CD14-positive monocyte (primary cell): Measurements from ENCODE around the gene EHD3. TPM values are rescaled to one million over a fixed set of nuclear protein-coding genes. Genes with fewer than 3 reads are reported as not detected.

ENCODE experiments used
- DNase-seq, 3 donors: peaks; one replicate each; pipeline ENCODE4 v3.0.0-alpha.2; 2011 to 2022
- H2AFZ ChIP-seq: 2 replicates; pipeline ENCODE4 v1.6.0; 2012; ENCODE audit warnings: mild to moderate bottlenecking, low read depth, low read length, inconsistent platforms; ENCODE audit not compliant: insufficient read depth, poor library complexity, severe bottlenecking
- H3K27ac ChIP-seq, 2 donors: 1 replicate in 1 of 2; 2 replicates in 1 of 2; pipeline ENCODE4 v1.5.1; 2012 to 2013; ENCODE audit warnings: low read length in 2 of 2, control low read depth in 1 of 2, inconsistent platforms in 1 of 2, low read depth in 1 of 2, mild to moderate bottlenecking in 1 of 2
- H3K27me3 ChIP-seq, 2 donors: one replicate each; pipeline versions ENCODE4 v1.6.0 to v1.6.1; 2011 to 2013; ENCODE audit warnings: low read length in 2 of 2; ENCODE audit not compliant: control insufficient read depth in 2 of 2, insufficient read depth in 2 of 2
- H3K36me3 ChIP-seq, 2 donors: replicated peaks in 1 of 2; 1 replicate in 1 of 2; 2 replicates in 1 of 2; pipeline versions ENCODE4 v1.5.1 to v1.6.1; 2012 to 2013; ENCODE audit warnings: low read length in 2 of 2, control low read depth in 1 of 2, inconsistent platforms in 1 of 2, mild to moderate bottlenecking in 1 of 2; ENCODE audit not compliant: insufficient read depth in 2 of 2, control insufficient read depth in 1 of 2
- H3K4me1 ChIP-seq, 2 donors: 1 replicate in 1 of 2; 2 replicates in 1 of 2; pipeline versions ENCODE4 v1.5.1 to v1.6.1; 2012 to 2013; ENCODE audit warnings: low read length in 2 of 2, control low read depth in 1 of 2, inconsistent platforms in 1 of 2, mild to moderate bottlenecking in 1 of 2, moderate library complexity in 1 of 2; ENCODE audit not compliant: insufficient read depth in 2 of 2, control insufficient read depth in 1 of 2
- H3K4me2 ChIP-seq: replicated peaks from 2 replicates; pipeline ENCODE3; 2012; ENCODE audit warnings: low read length, moderate library complexity, mild to moderate bottlenecking; ENCODE audit not compliant: poor library complexity, severe bottlenecking; ENCODE audit errors: extremely low read depth
- H3K4me3 ChIP-seq, 3 experiments: fragments of 200-600 bp in 1 of 3; sonication (generic) in 1 of 3; replicated peaks in 1 of 3; 1 replicate in 2 of 3; 2 replicates in 1 of 3; pipeline ENCODE4 v1.5.1; 2011 to 2013; ENCODE audit warnings: low read length in 3 of 3, mild to moderate bottlenecking in 3 of 3, control low read depth in 2 of 3, low read depth in 2 of 3, inconsistent platforms in 1 of 3, moderate library complexity in 1 of 3
- H3K79me2 ChIP-seq: 2 replicates; pipeline ENCODE4 v1.6.0; 2012; ENCODE audit warnings: mild to moderate bottlenecking, control low read depth, inconsistent platforms, low read length, moderate library complexity; ENCODE audit not compliant: insufficient read depth
- H3K9ac ChIP-seq: 2 replicates; pipeline ENCODE4 v1.6.0; 2017; ENCODE audit warnings: low read length, mild to moderate bottlenecking; ENCODE audit not compliant: insufficient read depth, poor library complexity, severe bottlenecking
- H3K9me3 ChIP-seq, 2 donors: replicated peaks in 1 of 2; 1 replicate in 1 of 2; 2 replicates in 1 of 2; pipeline versions ENCODE4 v1.5.1 to v1.6.1; 2012 to 2013; ENCODE audit warnings: low read length in 2 of 2, control low read depth in 1 of 2; ENCODE audit not compliant: control insufficient read depth in 1 of 2, insufficient read depth in 1 of 2
- H4K20me1 ChIP-seq: 2 replicates; pipeline ENCODE4 v1.6.0; 2012; ENCODE audit warnings: mild to moderate bottlenecking, low read length, control low read depth, moderate library complexity; ENCODE audit not compliant: insufficient read depth
- H3K27ac Mint-ChIP-seq, 7 donors: one replicate each; pipeline ENCODE4 v1.8.0; 2020; ENCODE audit warnings: mild to moderate bottlenecking in 7 of 7, mixed read lengths in 7 of 7, moderate library complexity in 6 of 7, inconsistent platforms in 2 of 7
- H3K27me3 Mint-ChIP-seq, 3 donors: one replicate each; pipeline ENCODE4 v1.8.0; 2021 to 2022; ENCODE audit warnings: low read depth in 3 of 3, mild to moderate bottlenecking in 3 of 3, mixed read lengths in 3 of 3, moderate library complexity in 3 of 3, inconsistent platforms in 1 of 3
- H3K36me3 Mint-ChIP-seq, 2 donors: one replicate each; pipeline ENCODE4 v1.8.0; 2020; ENCODE audit warnings: mixed read lengths in 2 of 2, inconsistent platforms in 1 of 2, mild to moderate bottlenecking in 1 of 2
- H3K4me1 Mint-ChIP-seq: one replicate; pipeline ENCODE4 v1.8.0; 2020; ENCODE audit warnings: mild to moderate bottlenecking, mixed read lengths
- H3K4me3 Mint-ChIP-seq, 2 donors: one replicate each; pipeline ENCODE4 v1.8.0; 2020; ENCODE audit warnings: mild to moderate bottlenecking in 2 of 2, mixed read lengths in 2 of 2, moderate library complexity in 1 of 2
- H3K9me3 Mint-ChIP-seq, 7 donors: one replicate each; pipeline ENCODE4 v1.8.0; 2020 to 2022; ENCODE audit warnings: mixed read lengths in 7 of 7, mild to moderate bottlenecking in 6 of 7, moderate library complexity in 6 of 7, inconsistent platforms in 2 of 7
- WGBS: methylation state at CpG from one replicate; pipeline ENCODE4 v1.1.5; 2013; ENCODE audit warnings: missing lambda C conversion rate; ENCODE audit not compliant: insufficient coverage; 5-methylcytosine and 5-hydroxymethylcytosine counted together
- intact Hi-C, 2 donors: fragments of 100-400 bp; cut with micrococcal nuclease; formaldehyde crosslinking; loops; one replicate each; pipeline versions ENCODE4 v1.15.0 to v1.15.1; 2023
- polyA plus RNA-seq, 3 donors: library from polyadenylated mRNA; depleted of rRNA in 1 of 3; unstranded in 2 of 3; stranded (reverse) in 1 of 3; fragments of 300-500 nt in 2 of 3; fragments of >200 nt in 1 of 3; fragmentation: Illumina TruSeq in 2 of 3; gene quantifications; 1 replicate in 2 of 3; 2 replicates in 1 of 3; pipeline ENCODE4 v1.2.3, GENCODE V29; 2012 to 2021
- TF ChIP-seq, protein P1 (sequence below): fragments of 200-600 bp; IDR thresholded peaks from one replicate; pipeline ENCODE4 v1.8.0; 2022; ENCODE audit warnings: antibody characterized with exemption, mild to moderate bottlenecking

Gene EHD3
- polyA plus RNA-seq, 3 donors = 1.1 to 1.5 (median 1.4) TPM

DNA sequence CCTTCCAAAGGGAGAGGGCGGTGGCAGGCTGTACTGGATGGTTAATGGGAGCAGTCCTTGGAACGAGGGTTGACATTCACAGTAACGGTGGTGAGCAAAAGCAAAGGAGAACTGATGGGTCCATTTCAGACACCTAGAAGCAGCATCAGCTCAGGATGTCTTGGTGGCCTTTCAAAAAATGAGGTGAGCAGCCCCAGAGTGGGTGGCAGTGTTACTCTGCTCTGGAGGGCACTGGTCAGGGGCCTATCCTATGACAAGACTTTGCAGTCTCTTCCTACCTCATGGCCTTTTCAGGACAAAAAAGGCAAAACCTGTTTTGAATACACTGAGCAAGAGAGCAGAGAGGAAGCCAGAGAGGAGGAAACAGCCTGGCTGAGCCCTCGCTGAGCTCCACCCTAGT, 40.1 kb upstream of the EHD3 start:
- 100% methylated on average over 4 of the region's 4 CpGs for WGBS
- H3K36me3 Mint-ChIP-seq = no peaks in the 10 kb centered on the region
- no peak overlapping the region for H3K27ac Mint-ChIP-seq

DNA sequence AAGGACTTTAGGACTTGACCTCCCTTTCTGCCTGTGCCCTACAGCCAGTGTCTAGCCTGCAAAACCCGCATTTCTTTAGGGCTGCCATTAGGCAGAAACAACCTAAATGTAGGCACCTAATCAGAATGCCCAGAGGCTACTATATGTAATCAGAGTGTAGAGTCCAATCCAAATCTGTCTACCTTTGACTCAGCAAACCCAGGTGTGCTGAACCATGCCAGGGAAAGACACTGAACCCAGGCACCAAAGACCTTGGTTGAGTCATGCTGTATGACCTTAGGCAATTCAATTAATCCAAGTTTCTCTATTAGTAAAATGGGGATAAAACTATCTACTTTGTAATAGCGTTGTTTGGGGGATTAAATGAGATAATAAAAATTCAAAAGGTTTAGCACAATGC, 37.3 kb upstream of the EHD3 start:
- Histone ChIP-seq H3K4me3 (no peak overlapping the region), H3K4me1 (no peaks in the 10 kb centered on the region), H4K20me1 (no peaks in the 10 kb centered on the region), H3K36me3 (no peaks in the 10 kb centered on the region), H3K4me2 (no peak overlapping the region), H3K79me2 (no peaks in the 10 kb centered on the region), H3K27me3 (no peaks in the 10 kb centered on the region), H3K27ac (no peak overlapping the region), H3K9me3 (no peaks in the 10 kb centered on the region), H2AFZ (no peak overlapping the region), H3K9ac (no peak overlapping the region)
- Mint-ChIP-seq H3K4me3 (no peak overlapping the region), H3K27ac (no peak overlapping the region), H3K27me3 (peaks cover 0 to 3% (median 0%) of the 10 kb centered on the region in 3 donors), H3K4me1 (no peaks in the 10 kb centered on the region), H3K9me3 (peaks cover 0 to 3% (median 0%) of the 10 kb centered on the region in 7 donors), H3K36me3 (no peaks in the 10 kb centered on the region)
- intact Hi-C loops = no loop called here
- DNase-seq = no peak
- WGBS = no CpG with 5 or more reads among the region's 2 CpGs
- TF ChIP-seq, protein P1, sequence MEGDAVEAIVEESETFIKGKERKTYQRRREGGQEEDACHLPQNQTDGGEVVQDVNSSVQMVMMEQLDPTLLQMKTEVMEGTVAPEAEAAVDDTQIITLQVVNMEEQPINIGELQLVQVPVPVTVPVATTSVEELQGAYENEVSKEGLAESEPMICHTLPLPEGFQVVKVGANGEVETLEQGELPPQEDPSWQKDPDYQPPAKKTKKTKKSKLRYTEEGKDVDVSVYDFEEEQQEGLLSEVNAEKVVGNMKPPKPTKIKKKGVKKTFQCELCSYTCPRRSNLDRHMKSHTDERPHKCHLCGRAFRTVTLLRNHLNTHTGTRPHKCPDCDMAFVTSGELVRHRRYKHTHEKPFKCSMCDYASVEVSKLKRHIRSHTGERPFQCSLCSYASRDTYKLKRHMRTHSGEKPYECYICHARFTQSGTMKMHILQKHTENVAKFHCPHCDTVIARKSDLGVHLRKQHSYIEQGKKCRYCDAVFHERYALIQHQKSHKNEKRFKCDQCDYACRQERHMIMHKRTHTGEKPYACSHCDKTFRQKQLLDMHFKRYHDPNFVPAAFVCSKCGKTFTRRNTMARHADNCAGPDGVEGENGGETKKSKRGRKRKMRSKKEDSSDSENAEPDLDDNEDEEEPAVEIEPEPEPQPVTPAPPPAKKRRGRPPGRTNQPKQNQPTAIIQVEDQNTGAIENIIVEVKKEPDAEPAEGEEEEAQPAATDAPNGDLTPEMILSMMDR = no peak

More for the DNA sequence above, 40.1 kb upstream of the EHD3 start:
- H3K9me3 Mint-ChIP-seq = no peaks in the 10 kb centered on the region
- Histone ChIP-seq H3K79me2 (no peaks in the 10 kb centered on the region), H3K4me1 (no peaks in the 10 kb centered on the region), H3K27ac (no peak overlapping the region), H3K9me3 (no peaks in the 10 kb centered on the region), H3K4me3 (no peak overlapping the region), H3K27me3 (no peaks in the 10 kb centered on the region), H3K9ac (no peak overlapping the region), H4K20me1 (no peaks in the 10 kb centered on the region), H3K4me2 (no peak overlapping the region), H3K36me3 (no peaks in the 10 kb centered on the region), H2AFZ (no peak overlapping the region)
- no peak for DNase-seq
- intact Hi-C loops = no loop called here
- no peak overlapping the region for H3K4me3 Mint-ChIP-seq
- TF ChIP-seq, protein P1 = no peak
- H3K27me3 Mint-ChIP-seq = peaks cover 0 to 1% (median 0%) of the 10 kb centered on the region in 3 donors
- no peaks in the 10 kb centered on the region for H3K4me1 Mint-ChIP-seq
